ENCODE results near the gene TOMM70. TPM values are rescaled to one million over a fixed set of nuclear protein-coding genes. Genes with fewer than 3 reads are reported as not detected.

TOMM70 gene
- total and polyA plus RNA-seq, 2 of the 8 experiments (the other 6 are each of a cell fraction or from before 2014, with no cell fraction given), result 10.9 to 52.1 TPM

DNA sequence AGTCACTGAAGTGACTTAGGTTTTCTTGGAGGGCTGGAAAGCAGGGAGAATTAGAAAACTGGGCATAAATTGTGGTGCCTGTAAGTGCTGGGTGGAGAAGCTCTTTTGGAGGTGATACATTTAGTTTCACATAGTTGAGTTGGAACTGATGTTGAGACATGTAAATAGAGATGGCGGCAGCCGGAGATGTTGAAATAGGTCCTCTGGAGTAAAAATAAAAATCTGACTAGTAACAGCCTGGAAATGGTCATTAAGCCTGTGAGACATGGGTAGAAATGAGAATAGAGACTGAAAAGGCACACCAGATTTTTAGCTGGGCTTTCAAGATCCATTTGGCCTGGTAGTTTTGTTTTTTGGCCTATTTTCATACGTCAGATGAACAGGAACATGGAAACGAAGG, 69.2 kb downstream of the TOMM70 start (continued):
- TF ChIP-seq, protein P1, sequence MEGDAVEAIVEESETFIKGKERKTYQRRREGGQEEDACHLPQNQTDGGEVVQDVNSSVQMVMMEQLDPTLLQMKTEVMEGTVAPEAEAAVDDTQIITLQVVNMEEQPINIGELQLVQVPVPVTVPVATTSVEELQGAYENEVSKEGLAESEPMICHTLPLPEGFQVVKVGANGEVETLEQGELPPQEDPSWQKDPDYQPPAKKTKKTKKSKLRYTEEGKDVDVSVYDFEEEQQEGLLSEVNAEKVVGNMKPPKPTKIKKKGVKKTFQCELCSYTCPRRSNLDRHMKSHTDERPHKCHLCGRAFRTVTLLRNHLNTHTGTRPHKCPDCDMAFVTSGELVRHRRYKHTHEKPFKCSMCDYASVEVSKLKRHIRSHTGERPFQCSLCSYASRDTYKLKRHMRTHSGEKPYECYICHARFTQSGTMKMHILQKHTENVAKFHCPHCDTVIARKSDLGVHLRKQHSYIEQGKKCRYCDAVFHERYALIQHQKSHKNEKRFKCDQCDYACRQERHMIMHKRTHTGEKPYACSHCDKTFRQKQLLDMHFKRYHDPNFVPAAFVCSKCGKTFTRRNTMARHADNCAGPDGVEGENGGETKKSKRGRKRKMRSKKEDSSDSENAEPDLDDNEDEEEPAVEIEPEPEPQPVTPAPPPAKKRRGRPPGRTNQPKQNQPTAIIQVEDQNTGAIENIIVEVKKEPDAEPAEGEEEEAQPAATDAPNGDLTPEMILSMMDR (IDR thresholded peaks at IDR 0.05; ENCODE audit: control extremely low read depth in 1 of 3, insufficient read depth in 1 of 3, low read depth in 1 of 3, low read length in 3 of 3), result no peak
- no peak for TF ChIP-seq RNF2 (IDR thresholded peaks at IDR 0.05; ENCODE audit: borderline replicate concordance, low read depth, low read length, missing control alignments, poor library complexity, severe bottlenecking)
- TF ChIP-seq EZH2 (IDR thresholded peaks at IDR 0.05; ENCODE audit: low read depth, low read length, severe bottlenecking), result no peak
- no peak for TF ChIP-seq HDAC6 (IDR thresholded peaks at IDR 0.05; ENCODE audit: low read depth, low read length)
- no peak for TF ChIP-seq POU5F1 (IDR thresholded peaks at IDR 0.05; ENCODE audit: low read depth, low read length)
- no peak for TF ChIP-seq NRF1 (IDR thresholded peaks at IDR 0.05; ENCODE audit: low read depth, low read length)
- TF ChIP-seq ASH2L (IDR thresholded peaks at IDR 0.05; ENCODE audit: low read length), result no peak
- TF ChIP-seq, protein P2, sequence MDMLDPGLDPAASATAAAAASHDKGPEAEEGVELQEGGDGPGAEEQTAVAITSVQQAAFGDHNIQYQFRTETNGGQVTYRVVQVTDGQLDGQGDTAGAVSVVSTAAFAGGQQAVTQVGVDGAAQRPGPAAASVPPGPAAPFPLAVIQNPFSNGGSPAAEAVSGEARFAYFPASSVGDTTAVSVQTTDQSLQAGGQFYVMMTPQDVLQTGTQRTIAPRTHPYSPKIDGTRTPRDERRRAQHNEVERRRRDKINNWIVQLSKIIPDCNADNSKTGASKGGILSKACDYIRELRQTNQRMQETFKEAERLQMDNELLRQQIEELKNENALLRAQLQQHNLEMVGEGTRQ (IDR thresholded peaks at IDR 0.05; ENCODE audit: low read length), result no peak
- TF ChIP-seq SRF (IDR thresholded peaks at IDR 0.05; ENCODE audit: low read depth, low read length), result no peak

All from H1 (cell line).